ENCODE measurements around the gene HMCN2.
"Not testable (repeated sequence)": the region's sequence is repeated elsewhere in the genome, so short reads cannot be mapped to it uniquely, and the experiment has no call there.

HMCN2 gene

GRCh38 chr9:130264414-130265350 lies 878 bp upstream of the HMCN2 start:
- DNase-seq (ENCODE audit: low read depth): no peak

- no peak for DNase-seq (ENCODE audit: low read depth)
Measured at GRCh38 chr9:130266236-130267098, 907 bp downstream of the HMCN2 start.

DNA sequence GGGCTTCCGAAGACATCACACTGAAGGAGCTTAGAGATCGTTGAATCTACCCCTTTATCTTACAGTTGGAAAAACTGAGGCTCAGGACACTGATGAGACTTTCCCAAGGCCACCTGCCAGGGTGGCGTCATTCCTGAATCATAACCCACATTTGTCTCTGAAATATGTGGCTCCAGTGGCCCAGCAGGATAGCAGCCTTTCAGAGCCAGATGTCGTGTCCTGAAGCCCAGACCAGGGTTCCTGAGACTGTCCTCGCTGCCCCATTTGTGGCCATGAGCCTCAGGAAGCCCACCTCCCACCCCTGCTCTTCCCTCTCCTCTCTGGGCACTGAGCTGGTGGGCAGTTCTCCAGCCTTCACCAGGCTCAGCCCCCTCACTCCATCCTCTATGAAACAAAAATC lies 2.4 kb downstream of the HMCN2 start:
- DNase-seq (ENCODE audit: low read depth): no peak

DNA sequence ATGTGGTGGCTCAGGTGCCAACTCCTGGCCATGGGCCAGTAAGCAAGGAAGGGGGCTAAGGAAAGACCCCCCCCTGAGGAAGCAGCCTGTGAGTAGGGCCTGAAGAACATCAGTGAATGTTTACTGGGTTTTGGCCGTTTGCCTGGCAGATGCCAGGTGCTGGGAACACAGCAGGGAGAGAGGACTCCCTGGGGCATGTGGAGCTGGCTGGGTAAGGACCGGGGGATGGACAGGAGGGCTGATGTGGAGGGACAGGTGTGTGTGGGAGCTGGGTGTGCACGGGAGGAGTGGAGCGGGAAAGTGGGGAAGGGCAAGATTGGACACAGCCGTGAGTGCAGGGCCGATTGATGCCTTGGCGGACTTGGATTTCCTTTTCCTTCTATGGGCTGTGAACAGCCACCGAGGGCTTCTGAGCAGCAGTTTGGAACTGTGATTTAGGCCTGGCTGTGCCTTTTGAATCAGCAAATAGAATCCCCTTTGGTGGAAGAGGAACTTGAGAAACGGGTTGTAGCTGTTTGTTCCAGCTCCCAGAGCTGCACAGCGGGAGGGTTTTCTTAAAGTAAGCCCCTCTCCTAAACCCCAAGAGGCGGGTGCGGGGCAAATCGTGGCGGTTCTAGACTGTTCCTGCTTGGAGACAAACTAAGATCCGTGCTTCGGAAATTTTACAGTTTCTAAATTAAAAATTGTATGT lies 3.1 kb downstream of the HMCN2 start:
- DNase-seq (ENCODE audit: low read depth): no peak

DNA sequence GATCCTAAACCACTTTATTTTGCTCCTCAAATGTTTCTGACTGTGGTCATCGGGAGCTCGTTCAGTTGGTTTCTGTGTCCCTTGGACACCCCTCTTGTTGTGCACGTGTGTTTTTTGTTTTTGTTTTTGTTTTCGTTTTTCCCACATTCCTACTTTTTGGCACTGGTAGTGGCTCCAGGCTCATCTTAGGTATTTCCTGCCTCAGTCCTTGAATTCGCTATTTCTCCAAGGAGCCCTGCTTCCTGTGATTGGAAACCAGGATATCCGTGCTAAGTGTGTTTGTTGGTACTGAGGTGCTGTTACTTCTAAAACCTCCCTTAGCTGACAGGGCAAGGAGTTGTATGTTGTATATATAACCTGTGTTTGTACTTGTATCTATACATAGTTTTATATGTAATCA lies 5.9 kb downstream of the HMCN2 start:
- no peak for DNase-seq (ENCODE audit: low read depth)

GRCh38 chr9:130275156-130275555 lies 9.6 kb downstream of the HMCN2 start:
- DNase-seq (ENCODE audit: low read depth): no peak

DNA sequence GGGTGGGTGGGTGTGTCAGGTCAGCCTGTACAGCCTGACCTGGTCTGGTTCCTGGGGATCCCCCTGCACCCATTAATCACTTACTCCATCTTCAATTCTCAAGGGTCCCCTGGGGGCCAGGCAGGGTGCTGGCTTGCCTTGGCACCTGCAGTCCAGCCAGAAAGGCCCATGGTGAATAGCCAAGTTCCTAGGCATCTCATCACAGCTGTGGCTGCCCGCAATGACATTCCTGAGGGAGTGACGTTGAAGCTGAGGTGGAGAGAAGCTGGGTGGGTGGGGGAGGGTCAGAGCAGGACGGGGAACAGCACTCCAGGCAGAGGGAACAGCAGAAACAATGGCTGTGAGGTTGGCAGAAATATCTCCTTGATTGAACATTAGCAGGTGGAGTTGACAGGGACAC lies 10.6 kb downstream of the HMCN2 start:
- no peak for DNase-seq (ENCODE audit: low read depth)

DNA sequence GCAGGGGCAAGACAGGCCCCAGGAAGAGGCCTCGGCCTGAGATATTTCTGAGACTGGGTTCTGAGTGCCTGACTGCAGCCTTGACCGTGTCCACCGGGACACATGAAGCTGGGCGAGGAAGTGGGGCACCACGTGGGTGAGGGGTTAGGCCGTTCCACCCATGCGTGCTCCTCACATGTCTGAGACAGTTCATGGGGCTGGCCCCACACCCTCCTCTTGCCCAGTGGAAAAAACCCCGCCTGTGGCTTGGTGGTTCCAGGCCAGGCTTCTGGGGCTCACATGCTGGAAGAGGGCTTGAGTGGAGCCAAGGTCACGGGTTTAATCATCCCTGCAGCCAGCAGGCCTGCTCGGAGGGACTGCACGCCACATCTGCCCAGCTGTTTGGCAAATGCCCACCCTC lies 11.4 kb downstream of the HMCN2 start:
- no peak for DNase-seq (ENCODE audit: low read depth)

DNA sequence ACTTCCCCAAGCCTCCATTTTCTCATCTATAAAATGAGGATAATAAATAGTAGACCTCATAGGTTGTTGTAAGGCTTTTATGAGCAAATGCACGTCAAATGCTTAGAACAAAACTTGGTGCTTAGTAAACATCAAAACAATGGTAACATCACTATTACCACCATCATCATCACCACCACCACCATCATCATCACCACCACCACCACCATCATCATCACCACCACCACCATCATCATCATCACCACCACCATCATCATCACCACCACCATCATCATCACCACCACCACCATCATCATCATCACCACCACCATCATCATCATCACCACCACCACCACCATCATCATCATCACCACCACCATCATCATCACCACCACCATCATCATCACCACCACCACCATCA lies 12.0 kb downstream of the HMCN2 start:
- DNase-seq (ENCODE audit: low read depth): not testable (repeated sequence)

DNA sequence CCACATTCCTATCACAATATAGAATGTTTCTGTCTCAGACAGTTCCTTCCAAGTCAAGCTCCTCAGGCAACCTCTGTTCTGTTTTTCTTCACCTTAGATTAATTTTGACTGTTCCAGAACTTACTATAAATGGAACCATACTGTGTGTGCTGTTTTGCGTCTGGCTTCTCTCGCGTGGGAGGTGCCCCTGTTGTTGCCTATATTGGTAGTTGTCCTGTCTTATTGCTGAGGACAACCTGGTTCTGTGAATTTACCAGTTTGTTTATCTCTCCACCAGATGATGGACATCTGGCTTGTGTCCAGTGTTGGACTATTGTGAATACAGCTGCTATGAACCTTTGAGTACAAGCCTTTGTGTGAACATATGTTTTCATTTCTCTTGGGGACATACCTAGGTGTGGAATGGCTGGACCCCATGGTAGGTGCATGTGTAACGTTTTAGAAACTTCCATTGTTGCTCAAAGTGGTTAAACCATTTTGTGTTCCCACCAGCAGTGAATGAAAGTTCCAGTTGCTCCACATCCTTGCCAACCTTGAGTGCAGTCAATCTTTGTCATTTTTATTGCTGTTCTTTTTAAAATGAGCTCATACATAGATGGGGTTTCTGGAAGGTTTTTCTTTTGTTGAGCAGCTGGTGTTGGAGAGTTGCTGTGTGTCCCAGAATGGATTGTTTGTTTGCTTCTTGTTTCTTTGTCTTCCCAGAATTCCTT lies 18.1 kb downstream of the HMCN2 start:
- DNase-seq (ENCODE audit: low read depth): no peak

DNA sequence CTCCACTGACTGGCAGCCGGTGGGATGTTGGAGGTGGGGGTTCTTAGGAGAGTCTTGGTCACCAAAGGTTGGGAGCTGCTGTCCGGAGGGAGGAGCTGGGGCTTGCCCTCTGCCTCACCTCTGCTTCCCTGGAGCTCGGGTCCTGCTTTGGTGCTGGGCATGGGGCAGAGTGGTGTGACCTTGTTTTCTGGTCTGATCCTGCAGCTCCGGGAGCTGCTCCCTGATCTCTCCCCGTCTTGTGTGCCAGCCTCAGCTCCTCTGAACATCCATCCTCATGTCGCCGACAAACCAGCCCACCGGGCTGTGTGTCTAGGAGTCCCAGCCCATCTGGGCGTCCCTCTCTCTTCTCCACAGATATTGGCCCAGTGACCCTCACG lies 18.7 kb downstream of the HMCN2 start:
- no peak for DNase-seq (ENCODE audit: low read depth)

- DNase-seq (ENCODE audit: low read depth): no peak
Measured at GRCh38 chr9:130284690-130285089, 19.1 kb downstream of the HMCN2 start.

DNA sequence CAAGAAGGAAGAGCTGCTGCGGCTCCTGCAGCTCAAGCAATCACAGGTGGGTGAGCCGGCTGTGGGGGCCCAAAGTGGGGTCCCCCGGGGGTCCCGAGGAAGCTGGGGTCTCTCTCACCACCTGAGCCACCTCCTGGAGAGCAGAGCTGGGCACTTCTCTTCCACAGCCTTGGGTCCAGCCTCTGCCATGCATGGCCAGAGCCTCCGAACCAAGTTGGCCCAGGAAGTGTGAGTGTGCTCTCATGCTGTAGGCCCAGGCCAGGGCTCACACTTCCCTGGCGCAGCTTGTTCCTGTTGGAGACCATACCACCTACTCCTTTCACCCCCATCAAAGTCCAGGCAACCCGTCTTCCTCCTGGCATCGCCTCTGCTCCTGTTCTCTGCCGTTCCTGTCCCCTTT lies 19.7 kb downstream of the HMCN2 start:
- no peak for DNase-seq (ENCODE audit: low read depth)

DNA sequence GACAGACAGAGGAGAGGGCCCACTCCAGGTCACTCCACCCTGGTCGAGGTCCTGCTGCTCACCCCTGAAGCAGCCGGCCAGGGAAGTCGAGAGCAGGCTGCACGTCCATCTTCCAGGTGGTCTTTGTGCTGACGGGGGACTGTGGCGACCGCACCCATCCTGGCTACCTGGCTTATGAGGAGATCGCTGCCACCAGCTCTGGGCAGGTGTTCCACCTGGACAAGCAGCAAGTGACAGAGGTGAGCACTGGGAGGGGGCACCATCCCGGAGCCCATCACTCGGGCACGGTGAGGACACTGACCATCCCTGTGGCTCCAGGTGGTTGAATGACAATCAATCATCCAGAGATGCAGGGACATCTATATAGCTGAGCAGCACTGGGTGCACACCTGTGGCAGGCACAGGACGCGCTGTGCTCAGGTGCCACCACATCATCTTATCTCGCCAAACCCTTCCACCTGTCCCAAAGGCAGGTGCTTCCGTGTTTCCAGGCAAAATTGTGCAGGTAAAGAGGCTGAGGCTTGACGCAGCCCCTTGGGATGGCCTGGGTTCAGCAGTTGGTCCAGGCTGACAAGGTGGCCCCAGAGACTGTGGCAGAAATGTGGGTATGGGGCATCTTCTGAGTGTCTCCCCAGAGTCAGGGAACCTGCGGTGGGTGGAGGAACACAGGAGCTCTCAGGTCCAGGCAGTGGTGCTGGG lies 20.7 kb downstream of the HMCN2 start:
- no peak for DNase-seq (ENCODE audit: low read depth)

DNA sequence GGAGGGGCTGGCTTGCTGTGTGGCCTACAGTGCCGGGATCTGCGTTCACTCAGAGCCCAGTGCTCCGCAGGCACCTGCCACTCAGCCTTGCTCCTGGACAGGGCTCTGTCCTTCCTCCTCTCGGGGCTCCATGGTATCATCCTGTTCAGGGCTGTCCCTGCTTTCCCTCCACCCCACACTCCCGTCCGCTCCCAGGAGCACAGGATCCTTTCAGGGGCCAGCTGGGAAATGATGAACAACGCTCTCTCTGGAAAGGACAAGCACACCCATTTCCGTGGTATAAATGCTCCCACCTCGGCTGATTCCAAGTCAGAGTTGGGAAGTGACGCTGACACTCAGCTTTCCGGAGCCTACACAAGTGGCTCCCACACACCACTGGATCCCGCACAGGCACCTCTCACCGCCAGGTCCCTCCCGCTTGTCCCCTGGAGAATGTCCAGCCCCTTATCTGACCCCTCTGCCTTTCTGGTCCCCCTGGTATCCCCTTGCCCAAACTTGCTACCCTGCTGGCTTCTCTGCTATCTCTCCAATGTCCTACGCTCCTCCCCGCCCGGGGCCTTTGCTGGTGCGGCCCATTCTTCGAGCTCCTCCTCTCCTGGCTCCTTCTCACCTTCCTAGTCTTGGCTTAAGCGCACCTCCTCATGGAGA lies 21.3 kb downstream of the HMCN2 start:
- no peak for DNase-seq (ENCODE audit: low read depth)

DNA sequence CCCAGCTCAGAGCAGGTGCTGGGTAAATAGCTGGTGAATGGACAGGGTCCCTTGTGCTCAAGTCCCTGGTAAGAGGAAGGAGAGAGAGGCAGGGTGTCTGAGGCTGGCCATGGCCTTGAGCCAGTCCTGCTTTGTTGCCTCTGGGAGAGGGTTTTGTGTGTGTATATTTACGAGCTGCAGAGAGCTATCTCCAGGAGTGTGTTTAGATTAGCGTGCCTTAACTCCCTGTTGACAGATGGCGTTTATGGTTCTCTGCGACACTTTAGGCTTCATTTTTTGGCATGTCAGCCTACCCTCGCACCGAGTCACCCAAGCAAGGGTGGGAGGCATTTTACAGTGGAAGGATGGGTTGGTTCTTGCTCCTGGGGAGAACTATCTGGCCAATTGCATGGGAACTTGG lies 22.2 kb downstream of the HMCN2 start:
- no peak for DNase-seq (ENCODE audit: low read depth)

- DNase-seq (ENCODE audit: low read depth): no peak
Measured at GRCh38 chr9:130288393-130288792, 22.8 kb downstream of the HMCN2 start.

DNA sequence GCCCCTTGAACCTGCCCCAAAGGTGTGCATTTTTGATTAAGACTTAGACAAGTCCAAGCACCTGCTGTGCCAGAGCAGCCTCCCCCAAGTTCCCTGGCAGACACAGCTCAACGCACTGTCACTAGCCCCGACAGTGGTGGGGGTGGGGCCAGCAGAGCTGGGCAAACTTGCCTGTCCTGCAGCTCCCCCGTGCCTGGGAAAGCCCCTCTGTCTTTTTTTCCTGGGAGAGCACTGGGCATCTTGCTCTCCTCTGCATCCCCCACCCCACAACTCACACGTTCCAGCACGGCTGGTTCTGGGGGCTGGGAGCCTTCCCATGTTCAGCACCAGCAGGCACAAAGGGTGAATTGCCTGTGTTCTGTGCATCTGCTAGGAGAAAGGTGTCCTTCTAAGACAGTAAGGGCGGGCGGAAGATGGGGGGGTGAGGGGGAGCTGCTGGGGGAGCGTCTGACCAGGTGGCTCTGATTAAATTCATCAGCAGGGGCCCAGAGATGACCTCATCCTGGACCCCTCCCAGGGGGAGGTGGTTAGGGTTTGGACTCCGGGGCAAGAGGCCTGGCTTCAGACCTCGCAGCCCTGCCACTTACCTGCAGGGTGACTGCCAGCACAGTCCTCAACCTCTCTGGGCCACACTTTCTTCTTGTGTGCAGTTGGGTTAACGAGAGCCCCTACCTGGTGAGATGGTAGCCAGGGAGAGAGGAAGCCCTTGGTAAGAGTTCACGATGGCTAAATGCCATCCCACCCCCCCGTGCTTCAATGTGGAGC lies 23.5 kb downstream of the HMCN2 start:
- no peak for DNase-seq (ENCODE audit: low read depth)

- no peak for DNase-seq (ENCODE audit: low read depth)
Measured at GRCh38 chr9:130289711-130290241, 24.2 kb downstream of the HMCN2 start.
